COR-L47 (cell line): ENCODE data around the gene ZNF74.

Experiments
- DNase-seq: peaks from one replicate; lab custom pipeline; 2025; lab: John Stamatoyannopoulos, UW

Gene ZNF74

GRCh38 chr22:20420157-20420842 is 26.3 kb downstream of the ZNF74 start:
- no peak for DNase-seq

- DNase-seq, result no peak
Observed at GRCh38 chr22:20421507-20421874, 27.5 kb downstream of the ZNF74 start.

GRCh38 chr22:20422271-20423007 is 28.5 kb downstream of the ZNF74 start:
- DNase-seq, result peak; percentile 8

- DNase-seq, result no peak
Observed at GRCh38 chr22:20423008-20423905, 29.3 kb downstream of the ZNF74 start.

DNA sequence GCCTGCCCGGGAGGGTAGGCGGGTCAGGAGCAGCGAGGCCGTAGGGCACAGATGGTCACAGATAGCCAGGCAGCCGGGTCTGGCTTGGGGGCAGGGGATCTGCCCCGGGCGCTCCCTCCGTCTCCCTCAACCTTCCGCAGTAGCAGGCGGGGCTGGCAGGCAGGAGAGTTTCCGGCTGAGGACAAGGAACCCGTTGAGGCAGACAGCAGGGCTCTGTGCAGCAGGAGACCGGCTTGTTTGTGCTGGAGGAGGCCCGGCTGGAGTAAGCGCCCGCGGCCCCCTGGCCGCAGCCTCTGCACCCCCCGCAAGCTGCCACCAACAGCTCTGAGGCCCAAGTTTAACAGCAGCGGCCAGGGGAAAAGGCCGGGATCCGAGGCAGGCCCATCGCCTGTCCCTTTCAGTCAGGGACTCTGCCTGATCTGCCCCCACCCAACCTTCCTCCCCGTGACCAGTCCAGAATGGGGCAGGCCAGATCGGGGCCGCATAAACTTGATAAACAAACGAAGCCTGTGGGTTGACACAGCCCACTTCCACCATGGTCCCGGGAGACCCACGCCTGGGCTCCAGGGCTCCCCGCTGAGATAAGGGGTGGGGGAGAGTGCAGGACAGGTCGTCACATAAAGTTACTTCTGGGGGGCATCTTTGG is 30.1 kb downstream of the ZNF74 start:
- no peak for DNase-seq

- DNase-seq, result no peak
Observed at GRCh38 chr22:20424568-20424931, 30.6 kb downstream of the ZNF74 start.

DNA sequence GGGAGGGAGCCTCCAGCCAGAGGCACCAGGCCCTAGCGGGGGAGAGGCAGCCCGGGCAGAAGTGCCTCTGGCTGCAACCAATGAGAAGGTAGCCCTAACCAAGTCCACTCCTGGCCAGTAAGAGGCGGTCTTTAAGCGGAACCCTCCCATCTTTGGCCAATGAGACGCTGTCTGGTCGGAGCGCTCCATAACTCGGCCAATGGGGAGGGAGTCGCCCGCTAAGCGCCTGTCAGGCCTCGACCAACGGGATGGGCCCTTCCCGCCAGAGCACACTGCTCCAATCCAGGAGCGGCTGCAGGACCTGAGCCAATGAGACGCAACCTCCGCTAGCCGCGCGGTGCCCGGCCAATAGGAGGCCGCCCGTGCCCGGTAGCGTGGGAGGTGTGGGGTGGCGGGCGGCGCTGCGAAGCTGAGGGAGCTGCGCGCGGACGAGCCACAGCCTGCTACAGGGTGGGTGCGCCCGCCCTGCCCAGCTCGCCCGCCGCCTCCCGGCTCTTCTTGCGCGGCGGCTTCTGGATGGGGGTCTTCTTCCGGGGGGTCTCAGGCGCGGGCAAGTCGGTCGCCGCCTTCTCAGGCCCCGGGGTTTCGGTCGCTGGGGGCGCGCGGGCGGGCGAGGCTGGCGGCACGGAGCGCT is 31.1 kb downstream of the ZNF74 start:
- DNase-seq, result no peak

DNA sequence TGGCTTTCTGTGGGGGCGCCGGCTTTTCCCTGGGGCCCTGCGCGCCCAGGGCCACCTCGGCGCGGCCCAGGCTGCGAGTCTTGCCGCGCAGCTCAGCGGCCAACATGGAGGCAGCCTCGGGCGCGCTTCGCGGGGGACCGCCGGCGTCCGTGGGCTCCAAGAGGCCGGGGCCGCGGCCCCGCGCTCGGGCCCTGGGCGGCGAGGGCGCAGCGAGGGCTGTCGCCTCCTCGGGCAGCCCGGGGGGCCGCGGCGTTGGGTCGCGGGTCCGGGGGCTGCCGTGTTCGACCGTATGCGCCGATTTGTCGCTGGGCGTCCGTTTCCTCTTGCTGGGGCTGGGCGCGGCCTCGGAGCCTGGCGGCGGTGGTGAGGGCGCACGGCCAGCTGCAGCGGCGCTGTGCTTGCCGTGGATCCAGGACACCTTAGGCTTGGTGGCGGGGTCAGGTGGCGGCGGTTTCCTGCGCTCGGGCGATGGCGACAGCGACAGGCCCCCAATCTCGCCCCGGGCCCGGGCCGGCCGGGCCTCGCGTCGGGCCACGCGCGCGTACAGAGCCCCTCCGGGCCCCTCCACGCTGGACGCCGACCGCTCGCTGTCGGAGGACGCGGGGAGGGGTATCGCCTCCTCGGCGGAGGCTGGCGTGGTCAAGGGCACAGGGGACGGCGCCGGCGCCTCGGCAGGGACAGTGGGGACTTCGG is 31.8 kb downstream of the ZNF74 start:
- DNase-seq, result no peak

DNA sequence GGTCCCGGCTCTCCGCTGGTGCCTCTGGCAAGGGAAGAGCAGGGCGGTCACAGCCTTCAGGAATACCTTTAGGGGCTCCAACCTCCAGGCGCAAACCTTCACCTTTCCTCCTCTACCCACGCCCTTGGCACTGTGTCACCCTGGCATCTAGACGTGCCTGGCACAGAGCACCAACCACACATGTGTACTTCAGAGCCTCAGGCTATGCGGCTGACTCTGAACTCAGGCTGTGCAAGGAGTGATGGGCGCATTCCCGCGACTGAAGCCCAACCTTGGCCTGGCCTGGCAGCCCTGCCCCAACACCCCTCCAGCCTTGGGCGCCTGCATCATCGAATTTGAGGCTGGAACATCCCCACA is 32.3 kb downstream of the ZNF74 start:
- DNase-seq, result no peak

DNA sequence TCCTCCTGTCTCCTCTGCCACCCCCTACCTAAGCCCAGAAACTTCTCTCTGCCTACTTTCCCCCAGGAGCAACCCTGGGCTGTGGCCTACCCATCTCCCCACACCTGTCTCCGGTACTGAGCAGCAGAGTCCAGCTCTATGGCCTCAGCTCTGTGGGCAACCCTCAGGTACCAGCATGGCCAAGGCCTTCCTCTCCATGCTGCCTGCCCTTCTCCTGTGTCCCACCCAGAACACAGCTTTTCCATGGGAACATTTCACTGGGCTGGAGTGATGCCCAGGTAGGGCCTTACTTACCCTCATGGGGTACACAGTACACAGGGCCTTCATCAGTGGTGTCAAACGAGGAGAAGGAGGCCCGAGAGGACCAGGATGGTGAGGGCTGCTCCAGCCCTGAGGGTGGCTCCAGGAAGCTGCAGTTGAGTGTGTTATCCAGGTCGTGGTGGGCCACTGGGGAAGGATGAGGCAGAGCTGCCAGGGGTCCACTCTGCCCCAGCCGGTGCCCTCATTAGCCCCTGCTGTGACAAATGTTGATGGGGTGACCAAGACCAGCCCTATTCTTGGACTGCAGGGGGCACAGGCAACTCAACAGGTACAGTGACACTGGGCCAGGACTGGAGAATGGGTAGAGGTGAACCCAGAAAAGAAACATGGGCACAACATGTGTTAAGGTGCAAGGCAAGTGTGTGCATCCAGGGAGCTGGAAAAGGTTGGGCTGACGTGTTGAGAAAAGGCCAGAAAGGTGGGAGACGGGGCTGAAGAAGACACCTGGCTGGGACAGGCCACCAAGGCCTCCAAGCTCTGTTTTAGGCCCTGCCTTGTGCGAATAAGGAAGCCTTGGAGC is 33.4 kb downstream of the ZNF74 start:
- DNase-seq, result no peak

GRCh38 chr22:20427945-20428417 is 34.0 kb downstream of the ZNF74 start:
- no peak for DNase-seq

DNA sequence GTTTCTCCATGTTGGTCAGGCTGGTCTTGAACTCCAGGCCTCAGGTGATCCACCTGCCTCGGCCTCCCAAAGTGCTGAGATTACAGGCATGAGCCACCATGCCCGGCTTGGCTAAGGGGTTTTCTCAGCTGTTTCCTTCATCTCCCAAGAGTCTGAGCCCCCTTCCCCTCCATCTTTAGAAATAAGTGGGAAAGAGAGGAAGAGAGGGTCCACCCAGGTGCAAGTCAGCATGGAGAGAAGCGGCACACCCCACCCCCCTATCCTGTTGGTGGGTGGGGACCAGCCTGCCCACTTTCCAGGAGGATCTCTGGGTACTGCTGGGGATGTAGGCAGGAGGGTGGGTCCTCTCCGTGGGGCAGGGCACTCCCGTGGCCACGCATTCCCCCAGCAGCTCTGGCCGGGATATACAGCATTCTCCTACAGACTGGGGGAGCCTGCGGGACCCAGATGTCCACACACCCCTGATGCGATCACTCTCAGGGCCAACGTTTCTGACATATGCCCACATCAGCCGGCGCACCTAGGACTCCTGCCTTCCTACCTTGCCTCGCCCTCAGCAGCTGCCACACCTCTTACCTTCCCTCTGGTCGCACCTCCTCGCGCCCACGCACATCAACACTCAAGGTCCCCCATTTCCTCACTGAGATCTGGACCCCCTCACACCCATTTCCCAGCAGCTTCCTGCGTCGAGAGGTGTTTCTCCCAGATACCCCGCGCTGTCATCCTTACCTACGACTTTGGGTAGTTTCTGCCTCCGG is 34.7 kb downstream of the ZNF74 start:
- no peak for DNase-seq

- peak; percentile 20 for DNase-seq
Observed at GRCh38 chr22:20429254-20430100, 35.5 kb downstream of the ZNF74 start.

- DNase-seq, result peak; percentile 29
Observed at GRCh38 chr22:20430101-20430719, 36.3 kb downstream of the ZNF74 start.

DNA sequence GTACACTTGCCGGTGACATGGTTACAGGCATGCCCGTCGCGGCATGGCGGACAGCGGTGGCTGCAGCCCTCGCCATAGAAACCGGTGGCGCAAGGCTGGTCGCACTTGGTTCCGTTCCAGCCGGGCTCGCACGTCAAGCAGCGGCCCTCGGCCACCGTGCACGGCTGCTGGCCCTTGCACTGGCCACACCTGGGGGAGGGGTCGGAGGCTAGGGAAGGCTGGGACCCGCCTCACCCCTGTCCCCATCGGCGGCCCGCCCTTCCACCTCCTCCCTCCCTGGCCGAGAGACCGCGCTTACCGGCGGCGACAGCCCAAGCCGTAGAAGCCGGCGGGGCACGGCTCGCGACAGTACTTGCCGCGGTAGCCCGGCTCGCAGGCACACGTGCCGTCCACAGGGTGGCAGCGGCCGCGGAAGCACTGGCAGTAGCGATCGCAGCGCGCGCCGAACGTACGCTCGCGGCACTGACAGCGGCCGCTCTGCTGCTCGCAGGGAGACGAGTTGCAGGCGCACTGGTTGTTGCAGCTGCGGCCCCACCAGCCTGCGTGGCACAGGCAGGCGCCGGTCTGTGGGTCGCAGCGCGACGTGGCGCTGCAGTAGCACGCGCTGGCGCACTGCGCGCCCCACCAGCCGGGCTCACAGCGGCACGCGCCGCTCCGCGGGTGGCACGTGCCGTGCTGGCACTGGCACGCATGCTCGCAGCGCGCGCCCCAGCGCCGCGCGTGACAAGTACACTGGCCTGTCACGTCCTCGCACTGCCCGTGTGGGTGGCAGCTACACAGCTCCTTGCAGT is 37.0 kb downstream of the ZNF74 start:
- peak; percentile 73 for DNase-seq

- no peak for DNase-seq
Observed at GRCh38 chr22:20431511-20432192, 37.7 kb downstream of the ZNF74 start.

DNA sequence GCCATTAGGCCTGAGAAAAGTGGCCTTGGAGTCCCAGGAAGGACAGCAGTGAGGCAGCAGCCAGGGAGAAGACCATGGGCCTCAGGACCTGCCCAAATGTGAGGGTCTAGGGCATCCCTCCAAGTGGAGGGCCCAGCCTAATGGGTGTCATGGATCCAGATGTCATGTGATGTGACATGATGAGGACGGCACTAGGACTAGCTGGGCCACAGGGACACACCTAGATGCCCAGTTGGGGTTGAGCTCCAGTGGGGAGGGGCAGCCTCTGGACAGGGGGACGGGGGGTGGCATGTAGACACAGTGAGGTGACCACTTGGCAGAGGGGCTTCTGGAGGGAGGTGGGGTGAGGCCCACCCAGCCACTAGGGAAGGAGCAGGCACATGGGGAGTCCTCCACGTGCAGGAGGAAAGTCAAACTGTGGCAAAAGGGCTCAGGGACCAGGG is 38.3 kb downstream of the ZNF74 start:
- DNase-seq, result no peak
